Prostate gland (tissue), 2 donors: Measurements from ENCODE around the gene CD82.

Experiments
- POLR2AphosphoS5 ChIP-seq: sonication (generic); formaldehyde crosslinking; IDR thresholded peaks from one replicate; pipeline ENCODE4 v1.6.1; 2017; ENCODE audit warnings: antibody characterized with exemption
- TF ChIP-seq, protein P1 (sequence below), 4 experiments: fragments of 200-600 bp in 2 of 4; fragments of 450-650 bp in 2 of 4; sonication (generic) in 2 of 4; IDR thresholded peaks; 1 replicate in 3 of 4; 2 replicates in 1 of 4; pipeline ENCODE4 v1.5.1; 2016 to 2019; ENCODE audit warnings: antibody characterized with exemption in 4 of 4, mild to moderate bottlenecking in 2 of 4, moderate library complexity in 2 of 4

DNA sequence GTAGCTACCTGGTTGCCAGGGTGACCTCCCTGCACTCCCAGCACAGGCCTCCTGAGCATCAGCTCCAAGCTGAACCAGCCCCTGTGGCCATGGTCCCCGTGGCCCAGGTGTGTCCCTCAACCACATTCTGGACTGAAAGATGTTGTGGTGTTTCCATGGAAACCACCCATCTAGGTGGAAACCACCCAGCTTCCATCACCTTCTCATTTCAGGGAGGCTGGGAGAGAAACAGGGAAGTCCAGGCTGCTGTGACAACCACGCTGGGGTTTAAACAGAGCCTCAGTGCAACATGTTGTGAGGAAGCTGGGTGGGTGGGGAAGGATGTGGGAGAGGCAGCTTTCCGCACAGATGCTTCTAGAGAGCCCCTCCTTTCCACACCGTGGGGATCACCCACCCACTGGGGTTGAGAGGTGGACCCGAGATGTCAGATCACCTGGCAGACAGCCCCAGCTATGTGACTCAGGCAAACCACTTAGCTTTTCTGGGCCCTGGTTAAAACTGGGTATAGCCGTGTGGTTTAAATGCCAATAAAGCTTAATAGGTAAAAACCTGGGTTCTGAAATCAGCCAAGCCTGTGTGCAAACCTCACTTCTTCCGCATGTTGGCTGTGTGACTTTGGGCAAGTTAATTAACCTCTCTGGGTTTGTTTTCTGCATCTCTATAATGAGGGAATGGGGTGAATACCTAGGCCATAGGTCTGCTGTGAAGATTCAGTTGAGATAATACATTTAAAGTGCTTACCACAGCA is 46.4 kb downstream of the CD82 start:
- TF ChIP-seq, protein P1, sequence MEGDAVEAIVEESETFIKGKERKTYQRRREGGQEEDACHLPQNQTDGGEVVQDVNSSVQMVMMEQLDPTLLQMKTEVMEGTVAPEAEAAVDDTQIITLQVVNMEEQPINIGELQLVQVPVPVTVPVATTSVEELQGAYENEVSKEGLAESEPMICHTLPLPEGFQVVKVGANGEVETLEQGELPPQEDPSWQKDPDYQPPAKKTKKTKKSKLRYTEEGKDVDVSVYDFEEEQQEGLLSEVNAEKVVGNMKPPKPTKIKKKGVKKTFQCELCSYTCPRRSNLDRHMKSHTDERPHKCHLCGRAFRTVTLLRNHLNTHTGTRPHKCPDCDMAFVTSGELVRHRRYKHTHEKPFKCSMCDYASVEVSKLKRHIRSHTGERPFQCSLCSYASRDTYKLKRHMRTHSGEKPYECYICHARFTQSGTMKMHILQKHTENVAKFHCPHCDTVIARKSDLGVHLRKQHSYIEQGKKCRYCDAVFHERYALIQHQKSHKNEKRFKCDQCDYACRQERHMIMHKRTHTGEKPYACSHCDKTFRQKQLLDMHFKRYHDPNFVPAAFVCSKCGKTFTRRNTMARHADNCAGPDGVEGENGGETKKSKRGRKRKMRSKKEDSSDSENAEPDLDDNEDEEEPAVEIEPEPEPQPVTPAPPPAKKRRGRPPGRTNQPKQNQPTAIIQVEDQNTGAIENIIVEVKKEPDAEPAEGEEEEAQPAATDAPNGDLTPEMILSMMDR (IDR thresholded peaks at IDR 0.05), result no peak
- TF ChIP-seq POLR2AphosphoS5, result no peak
